KMS-11 (cell line): ENCODE data around the gene KISS1.

Source experiments
- H2AFZ ChIP-seq: fragments of 200-600 bp; sonication (generic); 2 replicates; pipeline ENCODE4 v1.6.1; 2016; ENCODE audit warnings: antibody characterized with exemption, mixed run types, low read depth
- H3K27ac ChIP-seq: fragments of 200-600 bp; sonication (generic); 2 replicates; pipeline ENCODE4 v1.6.1; 2016; ENCODE audit warnings: mild to moderate bottlenecking, mixed run types
- H3K27me3 ChIP-seq: fragments of 200-600 bp; sonication (generic); 2 replicates; pipeline ENCODE4 v1.6.1; 2017; ENCODE audit warnings: mild to moderate bottlenecking, low read depth, mixed run types, moderate library complexity; ENCODE audit not compliant: insufficient read depth
- H3K36me3 ChIP-seq: fragments of 200-600 bp; sonication (generic); 2 replicates; pipeline ENCODE4 v1.6.1; 2017; ENCODE audit warnings: mild to moderate bottlenecking, mixed run types; ENCODE audit not compliant: insufficient read depth
- H3K4me1 ChIP-seq: fragments of 200-600 bp; sonication (generic); 2 replicates; pipeline ENCODE4 v1.6.1; 2016; ENCODE audit warnings: mild to moderate bottlenecking, low read depth, mixed run types; ENCODE audit not compliant: poor library complexity, severe bottlenecking
- H3K4me2 ChIP-seq: fragments of 200-600 bp; sonication (generic); 2 replicates; pipeline ENCODE4 v1.7.0; 2016; ENCODE audit warnings: mild to moderate bottlenecking, mixed run types
- H3K4me3 ChIP-seq: fragments of 200-600 bp; sonication (generic); IDR thresholded peaks from 2 replicates; pipeline ENCODE4 v1.6.1; 2017; ENCODE audit warnings: low read depth, low read length, mixed read lengths; ENCODE audit not compliant: insufficient read depth
- H3K79me2 ChIP-seq: fragments of 200-600 bp; sonication (generic); 2 replicates; pipeline ENCODE4 v1.6.1; 2016; ENCODE audit warnings: low read depth, mixed run types; ENCODE audit not compliant: insufficient read depth
- H3K9ac ChIP-seq: fragments of 200-600 bp; sonication (generic); 2 replicates; pipeline ENCODE4 v1.6.1; 2016; ENCODE audit warnings: mild to moderate bottlenecking, mixed run types
- H4K20me1 ChIP-seq: fragments of 200-600 bp; sonication (generic); 2 replicates; pipeline ENCODE4 v1.6.1; 2016; ENCODE audit warnings: mild to moderate bottlenecking, mixed run types; ENCODE audit not compliant: insufficient read depth
- TF ChIP-seq, protein P1 (sequence below): fragments of 200-600 bp; sonication (generic); conservative IDR thresholded peaks from 2 replicates; pipeline ENCODE4 v1.6.1; 2017; ENCODE audit warnings: low read depth, mild to moderate bottlenecking, antibody characterized with exemption, low read length, moderate library complexity, mixed read lengths

Gene KISS1

DNA sequence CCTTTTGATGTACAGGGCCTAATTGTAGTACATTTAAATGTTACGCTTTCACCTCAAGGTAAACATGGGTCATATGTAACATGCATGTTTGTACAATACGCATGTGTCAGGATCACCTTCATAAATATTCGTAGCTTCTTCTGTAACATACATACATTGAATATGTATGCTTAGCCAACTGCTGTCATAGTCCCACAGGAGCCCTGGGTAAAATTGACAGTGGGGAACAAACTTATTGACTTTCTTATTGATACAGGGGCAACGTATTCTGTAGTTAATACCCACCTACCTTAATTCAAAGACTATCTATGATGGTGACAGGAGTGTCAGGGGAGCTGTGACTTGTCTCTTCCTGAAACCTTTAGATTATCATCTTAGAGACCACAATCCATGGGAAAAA lies 26.4 kb downstream of the KISS1 start:
- H3K27ac ChIP-seq = no peak overlapping the region
- no peak overlapping the region for H2AFZ ChIP-seq
- no peak overlapping the region for H3K4me2 ChIP-seq
- H3K36me3 ChIP-seq = no peaks in the 10 kb centered on the region
- H3K27me3 ChIP-seq = no peaks in the 10 kb centered on the region; the same call in 1 of the 2 replicates
- no peaks in the 10 kb centered on the region for H4K20me1 ChIP-seq
- TF ChIP-seq, protein P1, sequence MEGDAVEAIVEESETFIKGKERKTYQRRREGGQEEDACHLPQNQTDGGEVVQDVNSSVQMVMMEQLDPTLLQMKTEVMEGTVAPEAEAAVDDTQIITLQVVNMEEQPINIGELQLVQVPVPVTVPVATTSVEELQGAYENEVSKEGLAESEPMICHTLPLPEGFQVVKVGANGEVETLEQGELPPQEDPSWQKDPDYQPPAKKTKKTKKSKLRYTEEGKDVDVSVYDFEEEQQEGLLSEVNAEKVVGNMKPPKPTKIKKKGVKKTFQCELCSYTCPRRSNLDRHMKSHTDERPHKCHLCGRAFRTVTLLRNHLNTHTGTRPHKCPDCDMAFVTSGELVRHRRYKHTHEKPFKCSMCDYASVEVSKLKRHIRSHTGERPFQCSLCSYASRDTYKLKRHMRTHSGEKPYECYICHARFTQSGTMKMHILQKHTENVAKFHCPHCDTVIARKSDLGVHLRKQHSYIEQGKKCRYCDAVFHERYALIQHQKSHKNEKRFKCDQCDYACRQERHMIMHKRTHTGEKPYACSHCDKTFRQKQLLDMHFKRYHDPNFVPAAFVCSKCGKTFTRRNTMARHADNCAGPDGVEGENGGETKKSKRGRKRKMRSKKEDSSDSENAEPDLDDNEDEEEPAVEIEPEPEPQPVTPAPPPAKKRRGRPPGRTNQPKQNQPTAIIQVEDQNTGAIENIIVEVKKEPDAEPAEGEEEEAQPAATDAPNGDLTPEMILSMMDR = no peak
- H3K4me3 ChIP-seq = no peak overlapping the region
- no peaks in the 10 kb centered on the region for H3K4me1 ChIP-seq
- no peak overlapping the region for H3K9ac ChIP-seq
- no peaks in the 10 kb centered on the region for H3K79me2 ChIP-seq

- Histone ChIP-seq H3K27me3 (no peaks in the 10 kb centered on the region; the same call in 1 of the 2 replicates), H3K36me3 (no peaks in the 10 kb centered on the region), H3K9ac (no peak overlapping the region), H3K79me2 (no peaks in the 10 kb centered on the region), H3K4me1 (no peaks in the 10 kb centered on the region), H3K4me3 (no peak overlapping the region), H3K27ac (no peak overlapping the region), H3K4me2 (no peak overlapping the region), H2AFZ (no peak overlapping the region), H4K20me1 (no peaks in the 10 kb centered on the region)
- TF ChIP-seq, protein P1 = no peak
These were observed 28.6 kb downstream of the KISS1 start for GRCh38 chr1:204167730-204168129.

- no peaks in the 10 kb centered on the region for H3K27me3 ChIP-seq
- H3K4me2 ChIP-seq = no peak within 1 kb of the TSS
- H3K4me3 ChIP-seq = no peak within 1 kb of the TSS
- no peaks in the 10 kb centered on the region for H3K4me1 ChIP-seq
- TF ChIP-seq, protein P1 = no peak
- H3K36me3 ChIP-seq = no peaks in the 10 kb centered on the region
- no peaks in the 10 kb centered on the region for H3K79me2 ChIP-seq
- no peak within 1 kb of the TSS for H2AFZ ChIP-seq
- no peak within 1 kb of the TSS for H3K27ac ChIP-seq
- no peaks in the 10 kb centered on the region for H4K20me1 ChIP-seq
- H3K9ac ChIP-seq = no peak within 1 kb of the TSS
These were observed 30.1 kb downstream of the KISS1 start, which contains the start of gene REN for GRCh38 chr1:204166219-204166618. REN (minus strand) TSS chr1:204166337; CDS start chr1:204166293, 44 bp downstream.

DNA sequence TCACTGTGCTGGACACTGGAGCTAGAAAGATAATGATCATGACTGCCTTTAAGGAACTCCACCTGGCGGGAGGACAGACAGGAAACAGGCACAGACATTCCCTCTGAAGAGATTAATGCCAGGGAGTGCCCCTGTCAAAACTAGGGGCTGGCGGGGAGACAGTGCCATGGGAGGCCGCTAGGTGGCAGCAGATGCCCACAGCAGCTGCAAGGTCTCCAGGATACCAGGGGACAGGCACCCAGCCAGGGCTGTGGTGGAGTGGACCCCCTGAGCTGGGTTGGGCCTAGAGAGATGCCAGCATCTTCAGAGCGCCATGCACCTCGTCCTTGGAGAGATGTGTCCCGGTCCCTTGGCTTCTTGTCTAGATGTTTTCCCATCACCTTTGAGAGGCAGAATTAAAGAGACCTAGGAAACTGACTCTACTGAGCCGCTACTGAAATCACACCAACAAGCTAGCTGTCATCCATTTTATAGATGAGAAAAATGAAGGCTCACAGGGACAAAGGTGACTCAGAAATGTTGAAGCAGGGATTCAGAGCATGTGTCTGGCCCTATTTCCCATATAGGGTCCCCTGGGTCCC lies 33.7 kb downstream of the KISS1 start:
- Histone ChIP-seq H3K36me3 (no peaks in the 10 kb centered on the region), H3K79me2 (no peaks in the 10 kb centered on the region), H3K4me1 (no peaks in the 10 kb centered on the region), H4K20me1 (no peaks in the 10 kb centered on the region), H3K4me2 (no peak overlapping the region), H3K27me3 (no peaks in the 10 kb centered on the region; the same call in 1 of the 2 replicates), H3K9ac (no peak overlapping the region), H3K4me3 (no peak overlapping the region), H3K27ac (no peak overlapping the region), H2AFZ (no peak overlapping the region)
- TF ChIP-seq, protein P1 = peak; percentile 99
